ENCODE measurements around the gene L3MBTL2.

Gene L3MBTL2

GRCh38 chr22:41280854-41281253 is 75.7 kb downstream of the L3MBTL2 start:
- no peak for DNase-seq
